DND-41 (cell line): ENCODE data around the gene PDHB.

Source experiments
- CTCF ChIP-seq: IDR thresholded peaks from 2 replicates; pipeline ENCODE4 v1.5.1; 2012; ENCODE audit warnings: borderline replicate concordance, low read length, moderate library complexity, mild to moderate bottlenecking; ENCODE audit not compliant: poor library complexity, severe bottlenecking; ENCODE audit errors: extremely low read depth
- EZH2 ChIP-seq: IDR thresholded peaks from 3 replicates; pipeline ENCODE4 v1.6.1; 2012; ENCODE audit warnings: borderline replicate concordance, low read depth, mild to moderate bottlenecking, moderate library complexity, low read length, inconsistent platforms; ENCODE audit not compliant: severe bottlenecking

GRCh38 chr3:58391156-58391865 is 42.3 kb downstream of the PDHB start:
- TF ChIP-seq CTCF, result no peak
- TF ChIP-seq EZH2, result no peak
